Kidney (tissue), 14 donors: Measurements from ENCODE around the gene ATCAY. TPM values are rescaled to one million over a fixed set of nuclear protein-coding genes. Genes with fewer than 3 reads are reported as not detected.

Experiments used
- DNase-seq, 5 donors: peaks; one replicate each; pipeline ENCODE4 v3.0.0-alpha.2; 2013 to 2020
- FAIRE-seq: peaks from 2 replicates; lab custom pipeline; 2012; peaks lifted over from hg19 to GRCh38; lab: Jason Lieb, UNC
- H3K27ac ChIP-seq, 2 donors: one replicate each; pipeline ENCODE4 v1.7.0; 2013; ENCODE audit warnings: low read depth in 2 of 2, low read length in 2 of 2, inconsistent platforms in 1 of 2
- H3K27me3 ChIP-seq: one replicate; pipeline ENCODE4 v1.7.1; 2013; ENCODE audit warnings: low read length, inconsistent platforms; ENCODE audit not compliant: control insufficient read depth, insufficient read depth
- H3K36me3 ChIP-seq, 3 donors: one replicate each; pipeline versions ENCODE4 v1.7.0 to v1.7.1; 2013; ENCODE audit warnings: low read length in 3 of 3, control low read depth in 1 of 3, inconsistent platforms in 1 of 3; ENCODE audit not compliant: insufficient read depth in 3 of 3, control insufficient read depth in 2 of 3
- H3K4me1 ChIP-seq, 3 donors: one replicate each; pipeline versions ENCODE4 v1.7.0 to v1.7.1; 2013; ENCODE audit warnings: low read length in 3 of 3, inconsistent platforms in 1 of 3, low read depth in 1 of 3; ENCODE audit not compliant: control insufficient read depth in 2 of 3, insufficient read depth in 2 of 3
- H3K4me3 ChIP-seq, 3 donors: one replicate each; pipeline versions ENCODE4 v1.7.0 to v1.8.1; 2013; ENCODE audit warnings: low read length in 3 of 3, control low read depth in 1 of 3, inconsistent platforms in 1 of 3
- H3K9ac ChIP-seq, 3 donors: one replicate each; pipeline versions ENCODE4 v1.7.0 to v1.7.1; 2013; ENCODE audit warnings: low read length in 3 of 3, control low read depth in 1 of 3, inconsistent platforms in 1 of 3
- H3K9me3 ChIP-seq, 3 donors: one replicate each; pipeline versions ENCODE4 v1.7.0 to v1.7.1; 2013; ENCODE audit warnings: low read length in 3 of 3, control low read depth in 1 of 3, inconsistent platforms in 1 of 3; ENCODE audit not compliant: control insufficient read depth in 2 of 3, insufficient read depth in 1 of 3
- CTCF ChIP-seq: IDR thresholded peaks from 3 replicates; pipeline ENCODE4 v1.5.1; 2012; ENCODE audit warnings: mild to moderate bottlenecking, moderate library complexity, borderline replicate concordance; ENCODE audit not compliant: insufficient read depth; ENCODE audit errors: extremely low read depth
- intact Hi-C: fragments of 100-400 bp; cut with DNase I; formaldehyde crosslinking; loops from one replicate; pipeline ENCODE4 v1.11.1; 2022
- polyA plus RNA-seq: library from polyadenylated mRNA; stranded (reverse); fragments of 350-450 nt; fragmentation: Illumina TruSeq; extraction: RNeasy Lipid Tissue Mini Kit (QIAGEN cat#74804); gene quantifications from one replicate; pipeline ENCODE4 v1.2.3, GENCODE V29; 2014; ENCODE audit warnings: low read depth, low replicate concordance; ENCODE audit not compliant: insufficient read depth
- total RNA-seq: library from RNA; stranded (reverse); fragmentation: NEBNext Ultra II Directional; extraction: Animal tissue kit (Norgen Biotek cat#: 25700); gene quantifications from one replicate; pipeline ENCODE4 v1.2.1, GENCODE V29; 2021
- donor health status: control.
- donor health status: control.
- donor health status: control.
- donor health status: control.
- donor health status: control.
- donor health status: DM: yes; HTN: yes; CAD: no.
- donor health status: Normal renal cell carcinoma (clear cell type).

ATCAY gene
- total and polyA plus RNA-seq, 2 donors from 2014 or later, result 0.16 TPM; not detected in 1

DNA sequence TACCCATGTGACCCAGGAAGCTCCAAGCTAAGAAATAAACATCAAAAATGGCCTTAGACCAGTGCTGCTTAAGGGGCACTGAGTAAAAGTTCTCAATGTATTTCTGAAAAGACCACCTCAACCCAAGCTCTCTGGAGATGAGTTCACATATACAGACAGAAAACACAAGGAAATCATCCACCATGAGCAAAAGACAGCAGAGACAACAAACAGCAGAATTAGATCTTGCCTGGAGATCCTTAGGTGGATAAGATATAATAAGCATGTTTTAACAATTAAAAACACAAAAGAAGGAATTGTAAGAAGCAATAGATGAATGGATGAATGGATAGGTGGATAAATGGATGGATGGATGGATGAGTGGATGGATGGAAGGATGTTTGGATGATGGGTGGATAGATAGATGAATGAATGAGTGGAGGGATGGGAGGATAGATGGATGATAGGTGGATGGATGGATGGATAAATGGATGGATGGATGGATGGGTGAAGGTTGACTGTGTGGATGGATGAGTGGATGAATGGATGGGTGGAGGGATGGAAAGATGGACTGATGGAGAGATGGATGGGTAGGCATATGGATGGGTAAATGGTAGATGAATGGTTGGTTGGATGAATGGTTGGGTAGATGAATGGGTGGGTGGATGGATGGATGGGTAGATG is 42.7 kb downstream of the ATCAY start:
- no peaks in the 10 kb centered on the region for H3K27me3 ChIP-seq

GRCh38 chr19:3923912-3924311 is 43.4 kb downstream of the ATCAY start:
- DNase-seq, result no peak
- H3K4me3 ChIP-seq, result no peak overlapping the region
- no peaks in the 10 kb centered on the region for H3K36me3 ChIP-seq
- no peak overlapping the region for H3K27ac ChIP-seq
- H3K27me3 ChIP-seq, result no peaks in the 10 kb centered on the region
- intact Hi-C loops, result no loop called here
- H3K4me1 ChIP-seq, result no peaks in the 10 kb centered on the region
- TF ChIP-seq CTCF, result no peak
- no peak for FAIRE-seq
- no peak overlapping the region for H3K9ac ChIP-seq
- peaks cover 0 to 7% (median 5%) of the 10 kb centered on the region in 3 donors for H3K9me3 ChIP-seq

More for the DNA sequence above, 42.7 kb downstream of the ATCAY start:
- Histone ChIP-seq H3K9me3 (peaks cover 0 to 7% (median 5%) of the 10 kb centered on the region in 3 donors), H3K27ac (no peak overlapping the region), H3K4me3 (no peak overlapping the region), H3K4me1 (no peaks in the 10 kb centered on the region), H3K9ac (no peak overlapping the region), H3K36me3 (no peaks in the 10 kb centered on the region)
- intact Hi-C loops, result no loop called here
- no peak for FAIRE-seq
- DNase-seq, result no peak
- no peak for TF ChIP-seq CTCF

DNA sequence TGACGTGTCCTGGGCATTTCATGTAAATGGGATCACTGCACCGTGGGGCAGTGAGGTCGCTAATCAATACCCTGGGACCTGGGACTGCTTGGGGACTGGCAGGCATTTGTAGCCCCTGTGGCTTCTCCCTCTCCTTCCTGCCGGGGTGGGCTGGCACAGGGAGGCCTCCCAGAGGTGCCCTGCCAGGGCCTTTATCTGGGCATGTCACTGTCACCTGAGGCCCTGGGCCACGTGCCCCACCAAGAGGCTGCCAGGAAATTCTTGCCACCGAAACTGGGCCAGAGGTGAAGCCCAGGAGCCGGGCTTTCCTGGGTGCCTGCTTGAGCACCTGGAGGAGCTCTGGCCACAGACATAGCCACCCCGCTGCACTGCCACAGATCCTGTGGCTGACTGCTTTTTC is 50.6 kb downstream of the ATCAY start:
- no peaks in the 10 kb centered on the region for H3K36me3 ChIP-seq
- H3K9me3 ChIP-seq, result no peaks in the 10 kb centered on the region
- no peak overlapping the region for H3K27ac ChIP-seq
- H3K4me1 ChIP-seq, result no peaks in the 10 kb centered on the region
- H3K9ac ChIP-seq, result no peak overlapping the region
- TF ChIP-seq CTCF, result no peak
- H3K27me3 ChIP-seq, result peaks cover 2% of the 10 kb centered on the region
- DNase-seq (no peak), FAIRE-seq (no peak)
- no peak overlapping the region for H3K4me3 ChIP-seq
- intact Hi-C loops, result no loop called here
